DOHH2 (cell line): ENCODE results near the gene LIMD2.

Source experiments
- H3F3A ChIP-seq: fragments of 200-600 bp; sonication (generic), shearing (Covaris generic); 2 replicates; pipeline ENCODE4 v1.6.0; 2016; ENCODE audit warnings: antibody characterized with exemption, mild to moderate bottlenecking; ENCODE audit not compliant: control insufficient read depth, insufficient read depth
- H3K27ac ChIP-seq: fragments of 200-600 bp; sonication (generic); 2 replicates; pipeline ENCODE4 v1.5.1; 2014; ENCODE audit warnings: low read depth, mild to moderate bottlenecking, low read length, moderate library complexity
- H3K27me3 ChIP-seq: fragments of 200-600 bp; sonication (generic); 2 replicates; pipeline ENCODE4 v1.6.1; 2014; ENCODE audit warnings: mild to moderate bottlenecking, low read length, mixed read lengths; ENCODE audit not compliant: control insufficient read depth
- H3K36me3 ChIP-seq: fragments of 200-600 bp; sonication (generic); 2 replicates; pipeline ENCODE4 v1.6.1; 2014; ENCODE audit warnings: mild to moderate bottlenecking, low read length, moderate library complexity, mixed read lengths; ENCODE audit not compliant: control insufficient read depth
- H3K4me1 ChIP-seq: fragments of 200-600 bp; sonication (generic); 2 replicates; pipeline ENCODE4 v1.6.1; 2014; ENCODE audit warnings: mild to moderate bottlenecking, low read length, mixed read lengths; ENCODE audit not compliant: control insufficient read depth
- H3K4me2 ChIP-seq: fragments of 200-600 bp; sonication (generic); 2 replicates; pipeline ENCODE4 v1.6.0; 2014; ENCODE audit warnings: mild to moderate bottlenecking, low read length, moderate library complexity
- H3K4me3 ChIP-seq: fragments of 200-600 bp; sonication (generic); 2 replicates; pipeline ENCODE4 v1.5.1; 2014; ENCODE audit warnings: mild to moderate bottlenecking, low read length, mixed read lengths
- H3K79me2 ChIP-seq: fragments of 200-600 bp; sonication (generic); 2 replicates; pipeline ENCODE4 v1.6.1; 2014; ENCODE audit warnings: mild to moderate bottlenecking, low read length, mixed read lengths; ENCODE audit not compliant: control insufficient read depth
- H3K9me2 ChIP-seq: fragments of 200-600 bp; sonication (generic); replicated peaks from 2 replicates; pipeline ENCODE4 v1.6.1; 2014; ENCODE audit warnings: mild to moderate bottlenecking, low read length, mixed read lengths; ENCODE audit not compliant: control insufficient read depth
- H3K9me3 ChIP-seq: fragments of 200-600 bp; sonication (generic); 2 replicates; pipeline ENCODE4 v1.6.1; 2014; ENCODE audit warnings: antibody characterized with exemption, low read length, mixed read lengths; ENCODE audit not compliant: control insufficient read depth, insufficient read depth
- H4K20me1 ChIP-seq: fragments of 200-600 bp; sonication (generic); 2 replicates; pipeline ENCODE4 v1.6.0; 2014; ENCODE audit warnings: low read depth, mild to moderate bottlenecking, antibody characterized with exemption, low read length, moderate library complexity; ENCODE audit not compliant: control insufficient read depth, insufficient read depth
- EZH2phosphoT487 ChIP-seq: fragments of 200-600 bp; sonication (generic); IDR thresholded peaks from 2 replicates; pipeline ENCODE4 v1.6.1; 2017; ENCODE audit warnings: borderline replicate concordance, mild to moderate bottlenecking, antibody characterized with exemption, low read length, moderate library complexity, mixed read lengths
- TF ChIP-seq, protein P1 (sequence below): fragments of 200-600 bp; sonication (generic); IDR thresholded peaks from one replicate; pipeline ENCODE4 v1.5.1; 2014; ENCODE audit warnings: antibody characterized with exemption, mild to moderate bottlenecking, low read depth, low read length; ENCODE audit not compliant: poor library complexity, severe bottlenecking

Gene LIMD2

DNA sequence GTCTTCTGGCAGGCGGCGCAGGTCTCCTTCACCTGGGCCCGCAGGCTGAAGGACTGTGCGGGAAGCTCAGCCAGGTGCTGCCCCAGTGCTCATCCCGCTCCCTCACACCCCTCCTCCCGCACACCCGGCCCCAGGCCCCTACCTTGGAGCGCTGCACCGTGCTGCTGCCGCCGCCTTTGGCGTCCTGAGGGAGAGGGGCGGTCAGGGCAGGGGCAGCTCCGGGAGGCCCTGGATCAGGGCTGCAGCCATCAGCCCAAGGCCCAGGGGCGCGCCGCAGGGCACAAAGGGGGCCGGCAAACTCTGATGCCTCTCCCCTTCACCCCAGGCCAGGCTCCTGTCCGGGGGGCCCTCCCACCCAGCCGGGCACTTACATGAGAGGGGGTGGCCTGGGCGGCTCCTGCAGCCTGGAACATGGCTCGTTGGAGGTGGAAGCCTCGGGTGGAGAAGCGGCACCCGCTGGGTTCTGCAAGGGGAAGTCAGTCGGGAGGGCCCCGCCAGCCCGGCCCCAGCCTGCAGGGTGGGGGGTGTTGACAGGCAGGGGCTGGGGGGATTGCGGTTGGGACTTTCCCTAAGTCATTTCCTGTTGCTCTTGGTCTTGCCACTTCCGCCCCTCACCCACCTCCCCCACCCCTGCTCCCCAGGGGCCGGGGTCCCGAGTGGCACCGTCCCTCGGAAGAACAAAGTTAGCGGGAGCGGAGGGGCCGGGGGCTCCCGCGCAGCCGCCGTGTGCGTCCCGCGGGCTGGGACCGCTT lies 863 bp downstream of the LIMD2 start:
- no peaks in the 10 kb centered on the region for H3K9me3 ChIP-seq
- peaks cover 79% of the 10 kb centered on the region for H3K4me1 ChIP-seq
- H3K9me2 ChIP-seq = no peaks in the 10 kb centered on the region
- peak overlapping the region; percentile 94 for H3K27ac ChIP-seq
- no peaks in the 10 kb centered on the region for H3K27me3 ChIP-seq
- H3F3A ChIP-seq = peaks cover 35% of the 10 kb centered on the region
- H3K4me2 ChIP-seq = peak overlapping the region; percentile 70
- peaks cover 70% of the 10 kb centered on the region for H3K36me3 ChIP-seq
- TF ChIP-seq EZH2phosphoT487 = no peak
- TF ChIP-seq, protein P1, sequence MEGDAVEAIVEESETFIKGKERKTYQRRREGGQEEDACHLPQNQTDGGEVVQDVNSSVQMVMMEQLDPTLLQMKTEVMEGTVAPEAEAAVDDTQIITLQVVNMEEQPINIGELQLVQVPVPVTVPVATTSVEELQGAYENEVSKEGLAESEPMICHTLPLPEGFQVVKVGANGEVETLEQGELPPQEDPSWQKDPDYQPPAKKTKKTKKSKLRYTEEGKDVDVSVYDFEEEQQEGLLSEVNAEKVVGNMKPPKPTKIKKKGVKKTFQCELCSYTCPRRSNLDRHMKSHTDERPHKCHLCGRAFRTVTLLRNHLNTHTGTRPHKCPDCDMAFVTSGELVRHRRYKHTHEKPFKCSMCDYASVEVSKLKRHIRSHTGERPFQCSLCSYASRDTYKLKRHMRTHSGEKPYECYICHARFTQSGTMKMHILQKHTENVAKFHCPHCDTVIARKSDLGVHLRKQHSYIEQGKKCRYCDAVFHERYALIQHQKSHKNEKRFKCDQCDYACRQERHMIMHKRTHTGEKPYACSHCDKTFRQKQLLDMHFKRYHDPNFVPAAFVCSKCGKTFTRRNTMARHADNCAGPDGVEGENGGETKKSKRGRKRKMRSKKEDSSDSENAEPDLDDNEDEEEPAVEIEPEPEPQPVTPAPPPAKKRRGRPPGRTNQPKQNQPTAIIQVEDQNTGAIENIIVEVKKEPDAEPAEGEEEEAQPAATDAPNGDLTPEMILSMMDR = no peak
- H4K20me1 ChIP-seq = peaks cover 5% of the 10 kb centered on the region
- peak overlapping the region; percentile 95 for H3K4me3 ChIP-seq
- peaks cover 61% of the 10 kb centered on the region for H3K79me2 ChIP-seq

DNA sequence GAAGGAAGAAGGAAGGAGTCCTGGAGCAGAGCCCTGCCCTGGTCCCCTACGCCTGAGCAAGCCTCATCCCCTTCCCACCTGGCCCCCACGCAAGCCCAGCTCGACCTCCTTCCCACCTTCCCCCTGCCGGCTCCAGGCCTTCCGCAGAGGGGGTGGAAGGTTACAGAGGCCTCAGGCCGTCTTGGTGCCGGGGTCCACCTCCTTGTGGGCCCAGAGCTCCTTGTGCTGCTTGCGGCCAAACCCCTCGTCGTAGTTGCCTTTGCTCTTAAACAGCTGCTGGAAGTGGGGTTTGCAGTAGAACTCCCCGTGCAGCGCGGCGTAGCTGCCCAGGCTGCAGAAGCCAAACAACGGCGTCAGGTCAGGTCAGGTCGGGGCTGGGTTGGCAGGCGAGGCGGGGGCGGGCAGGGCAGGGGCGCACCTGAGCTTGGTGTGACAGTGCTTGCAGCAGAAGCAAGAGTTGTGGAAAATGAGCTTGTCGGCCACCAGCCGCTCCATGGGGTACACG lies 1.5 kb downstream of the LIMD2 start:
- Histone ChIP-seq H3K9me2 (no peaks in the 10 kb centered on the region), H3K27ac (peak overlapping the region; percentile 94), H3K9me3 (no peaks in the 10 kb centered on the region), H3K4me1 (peaks cover 72% of the 10 kb centered on the region), H4K20me1 (peaks cover 5% of the 10 kb centered on the region), H3K36me3 (peaks cover 69% of the 10 kb centered on the region), H3K79me2 (peaks cover 55% of the 10 kb centered on the region), H3K4me2 (peak overlapping the region; percentile 70), H3F3A (peaks cover 35% of the 10 kb centered on the region), H3K27me3 (no peaks in the 10 kb centered on the region), H3K4me3 (peak overlapping the region; percentile 95)
- no peak for TF ChIP-seq EZH2phosphoT487
- TF ChIP-seq, protein P1 = no peak

DNA sequence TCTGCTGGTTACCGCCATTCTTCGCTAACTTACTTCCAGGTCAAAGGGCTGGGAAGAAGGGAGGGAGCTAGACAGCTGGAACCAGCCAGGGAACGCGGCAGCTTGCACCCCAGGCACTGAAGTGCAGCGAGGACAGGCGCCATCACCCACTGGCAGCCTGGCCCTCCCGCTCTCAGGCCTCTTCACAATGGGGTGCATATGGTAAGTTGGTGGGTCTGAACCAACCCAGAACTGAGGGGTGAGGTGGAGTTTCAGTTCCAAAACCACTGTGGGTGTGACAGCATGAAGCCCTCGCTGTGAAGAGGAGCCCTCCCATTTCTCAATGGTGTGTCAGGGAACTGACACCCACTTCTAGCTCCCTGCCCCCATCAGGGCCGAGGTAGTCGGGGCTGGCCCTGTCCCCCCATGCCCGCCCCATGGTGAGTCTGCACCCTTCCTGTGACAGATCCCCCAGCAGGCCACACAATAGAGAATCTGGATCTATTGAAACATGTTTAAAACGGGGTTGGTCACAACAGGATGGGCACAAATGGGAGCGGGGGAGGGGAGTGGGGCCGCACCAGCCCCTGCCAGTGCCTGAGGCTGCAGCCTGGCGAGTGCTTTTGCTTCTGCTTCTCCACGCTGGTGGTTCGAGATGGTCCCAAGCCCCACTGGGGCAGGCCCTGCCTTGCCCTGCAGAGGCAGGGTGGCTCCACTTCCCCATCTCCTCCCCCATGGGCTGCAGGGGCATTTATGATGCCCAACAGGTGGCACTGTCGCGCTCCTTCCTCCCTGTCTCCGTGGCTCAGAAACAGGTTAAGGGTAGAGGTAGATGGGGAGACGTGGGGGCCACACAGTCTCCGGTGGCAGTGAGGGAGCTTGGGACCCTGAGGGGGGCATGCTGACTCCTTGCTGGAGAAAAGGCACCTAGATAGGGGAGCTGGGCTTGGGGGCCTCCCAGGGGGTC lies 2.3 kb downstream of the LIMD2 start:
- Histone ChIP-seq H3K79me2 (peaks cover 47% of the 10 kb centered on the region), H3K9me2 (no peaks in the 10 kb centered on the region), H3K4me2 (peak overlapping the region; percentile 70), H3K27me3 (no peaks in the 10 kb centered on the region), H3K36me3 (peaks cover 61% of the 10 kb centered on the region), H4K20me1 (peaks cover 1% of the 10 kb centered on the region), H3K4me1 (peaks cover 64% of the 10 kb centered on the region), H3K4me3 (peak overlapping the region; percentile 95), H3K27ac (peak overlapping the region; percentile 94), H3K9me3 (no peaks in the 10 kb centered on the region), H3F3A (peaks cover 35% of the 10 kb centered on the region)
- TF ChIP-seq, protein P1 = peak; percentile 95
- TF ChIP-seq EZH2phosphoT487 = no peak
